Thoracic aorta (tissue), 2 donors: ENCODE results near the gene TAF5L. TPM values are rescaled to one million over a fixed set of nuclear protein-coding genes. Genes with fewer than 3 reads are reported as not detected.

Experiments
- ATAC-seq: fragments of 150-250 bp; one replicate; pipeline ENCODE4 v1.8.0; 2017; ENCODE audit warnings: low read depth; ENCODE audit not compliant: insufficient number of reproducible peaks, low FRiP score
- DNase-seq: peaks from one replicate; pipeline ENCODE4 v3.0.0-alpha.2; 2020; ENCODE audit warnings: low spot score
- H3K27ac ChIP-seq, 2 donors: fragments of 200-600 bp; sonication (generic); 1 replicate in 1 of 2; 2 replicates in 1 of 2; pipeline ENCODE4 v1.5.1; 2016; ENCODE audit warnings: mild to moderate bottlenecking in 2 of 2, moderate library complexity in 2 of 2
- H3K27me3 ChIP-seq: fragments of 200-600 bp; sonication (generic); replicated peaks from 2 replicates; pipeline ENCODE4 v1.6.0; 2016; ENCODE audit warnings: mild to moderate bottlenecking; ENCODE audit not compliant: insufficient read depth
- H3K36me3 ChIP-seq: fragments of 200-600 bp; sonication (generic); one replicate; pipeline ENCODE4 v1.5.1; 2016
- H3K4me1 ChIP-seq, 2 donors: fragments of 200-600 bp; sonication (generic); 1 replicate in 1 of 2; 2 replicates in 1 of 2; pipeline versions ENCODE4 v1.5.1 to v1.6.0; 2016; ENCODE audit warnings: low read depth in 2 of 2, mild to moderate bottlenecking in 1 of 2; ENCODE audit not compliant: control insufficient read depth in 1 of 2
- H3K4me3 ChIP-seq: fragments of 200-600 bp; sonication (generic); 2 replicates; pipeline ENCODE4 v1.5.1; 2016; ENCODE audit warnings: mild to moderate bottlenecking
- H3K9me3 ChIP-seq: fragments of 200-600 bp; sonication (generic); 2 replicates; pipeline ENCODE4 v1.5.1; 2016
- total RNA-seq, 2 donors: library from RNA; depleted of rRNA; stranded (reverse); fragments of >200 nt; gene quantifications; one replicate each; pipeline versions ENCODE4 v1.1.0 to v1.2.3, GENCODE V29; 2016
- TF ChIP-seq, protein P1 (sequence below): fragments of 200-600 bp; sonication (generic); IDR thresholded peaks from one replicate; pipeline ENCODE4 v1.5.1; 2019; ENCODE audit warnings: antibody characterized with exemption

TAF5L gene
- total RNA-seq, 2 donors from 2014 or later = 21.5 to 29.8 TPM

DNA sequence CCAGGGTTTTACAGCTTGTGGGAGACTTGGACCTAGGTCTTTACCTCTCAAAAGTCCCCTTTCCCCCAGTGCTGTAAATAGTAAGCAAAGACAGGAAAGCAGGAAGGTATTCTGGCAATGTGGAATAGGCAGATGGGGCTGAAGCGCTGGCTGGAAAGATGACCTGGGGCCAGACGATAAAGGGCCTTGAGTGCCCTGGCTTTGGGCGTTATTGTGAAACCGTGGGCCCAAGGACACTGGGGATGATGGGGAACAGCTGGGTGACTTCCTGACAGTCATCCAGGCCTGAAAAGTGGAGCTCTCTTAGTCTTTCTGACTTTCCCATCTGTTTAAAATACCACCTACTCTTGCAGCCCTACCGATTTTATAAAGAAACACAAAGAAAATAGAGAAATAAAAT is 16.5 kb upstream of the TAF5L start:
- no peak for ATAC-seq
- H3K36me3 ChIP-seq = peaks cover 34% of the 10 kb centered on the region

GRCh38 chr1:229641306-229641705 is 15.4 kb upstream of the TAF5L start:
- ATAC-seq = no peak
- peaks cover 36% of the 10 kb centered on the region for H3K36me3 ChIP-seq
- no peak for DNase-seq
- no peaks in the 10 kb centered on the region for H3K27me3 ChIP-seq
- no peak overlapping the region for H3K4me3 ChIP-seq
- no peak overlapping the region for H3K27ac ChIP-seq
- TF ChIP-seq, protein P1, sequence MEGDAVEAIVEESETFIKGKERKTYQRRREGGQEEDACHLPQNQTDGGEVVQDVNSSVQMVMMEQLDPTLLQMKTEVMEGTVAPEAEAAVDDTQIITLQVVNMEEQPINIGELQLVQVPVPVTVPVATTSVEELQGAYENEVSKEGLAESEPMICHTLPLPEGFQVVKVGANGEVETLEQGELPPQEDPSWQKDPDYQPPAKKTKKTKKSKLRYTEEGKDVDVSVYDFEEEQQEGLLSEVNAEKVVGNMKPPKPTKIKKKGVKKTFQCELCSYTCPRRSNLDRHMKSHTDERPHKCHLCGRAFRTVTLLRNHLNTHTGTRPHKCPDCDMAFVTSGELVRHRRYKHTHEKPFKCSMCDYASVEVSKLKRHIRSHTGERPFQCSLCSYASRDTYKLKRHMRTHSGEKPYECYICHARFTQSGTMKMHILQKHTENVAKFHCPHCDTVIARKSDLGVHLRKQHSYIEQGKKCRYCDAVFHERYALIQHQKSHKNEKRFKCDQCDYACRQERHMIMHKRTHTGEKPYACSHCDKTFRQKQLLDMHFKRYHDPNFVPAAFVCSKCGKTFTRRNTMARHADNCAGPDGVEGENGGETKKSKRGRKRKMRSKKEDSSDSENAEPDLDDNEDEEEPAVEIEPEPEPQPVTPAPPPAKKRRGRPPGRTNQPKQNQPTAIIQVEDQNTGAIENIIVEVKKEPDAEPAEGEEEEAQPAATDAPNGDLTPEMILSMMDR = no peak
- H3K9me3 ChIP-seq = no peaks in the 10 kb centered on the region
- H3K4me1 ChIP-seq = no peaks in the 10 kb centered on the region

More for the DNA sequence above, 16.5 kb upstream of the TAF5L start:
- no peaks in the 10 kb centered on the region for H3K4me1 ChIP-seq
- no peak overlapping the region for H3K27ac ChIP-seq
- H3K4me3 ChIP-seq = no peak overlapping the region
- DNase-seq = no peak
- no peaks in the 10 kb centered on the region for H3K27me3 ChIP-seq
- TF ChIP-seq, protein P1 = no peak
- no peaks in the 10 kb centered on the region for H3K9me3 ChIP-seq

- no peaks in the 10 kb centered on the region for H3K27me3 ChIP-seq
- H3K9me3 ChIP-seq = no peaks in the 10 kb centered on the region
- TF ChIP-seq, protein P1 = no peak
- no peak overlapping the region for H3K4me3 ChIP-seq
- H3K4me1 ChIP-seq = no peaks in the 10 kb centered on the region
- H3K36me3 ChIP-seq = peaks cover 40% of the 10 kb centered on the region
- DNase-seq = no peak
- H3K27ac ChIP-seq = no peak overlapping the region
- no peak for ATAC-seq
Observed at GRCh38 chr1:229640455-229640854, 14.5 kb upstream of the TAF5L start.

GRCh38 chr1:229637746-229638145 is 11.8 kb upstream of the TAF5L start:
- TF ChIP-seq, protein P1 = no peak
- H3K36me3 ChIP-seq = peaks cover 40% of the 10 kb centered on the region
- H3K27ac ChIP-seq = no peak overlapping the region
- no peak overlapping the region for H3K4me3 ChIP-seq
- ATAC-seq = no peak
- no peaks in the 10 kb centered on the region for H3K27me3 ChIP-seq
- H3K9me3 ChIP-seq = no peaks in the 10 kb centered on the region
- no peaks in the 10 kb centered on the region for H3K4me1 ChIP-seq
- no peak for DNase-seq

GRCh38 chr1:229636042-229636441 is 10.1 kb upstream of the TAF5L start:
- peaks cover 38% of the 10 kb centered on the region for H3K36me3 ChIP-seq
- DNase-seq = no peak
- no peaks in the 10 kb centered on the region for H3K27me3 ChIP-seq
- no peak overlapping the region for H3K4me3 ChIP-seq
- TF ChIP-seq, protein P1 = no peak
- H3K9me3 ChIP-seq = no peaks in the 10 kb centered on the region
- no peaks in the 10 kb centered on the region for H3K4me1 ChIP-seq
- ATAC-seq = no peak
- H3K27ac ChIP-seq = no peak overlapping the region
